Fibroblast of skin of right biceps (primary cell): ENCODE measurements around the gene MICA.
"Not testable (repeated sequence)": the region's sequence is repeated elsewhere in the genome, so short reads cannot be mapped to it uniquely, and the experiment has no call there.

Experiments
- DNase-seq: peaks from one replicate; pipeline ENCODE4 v3.0.0-alpha.2; 2013

The MICA gene

DNA sequence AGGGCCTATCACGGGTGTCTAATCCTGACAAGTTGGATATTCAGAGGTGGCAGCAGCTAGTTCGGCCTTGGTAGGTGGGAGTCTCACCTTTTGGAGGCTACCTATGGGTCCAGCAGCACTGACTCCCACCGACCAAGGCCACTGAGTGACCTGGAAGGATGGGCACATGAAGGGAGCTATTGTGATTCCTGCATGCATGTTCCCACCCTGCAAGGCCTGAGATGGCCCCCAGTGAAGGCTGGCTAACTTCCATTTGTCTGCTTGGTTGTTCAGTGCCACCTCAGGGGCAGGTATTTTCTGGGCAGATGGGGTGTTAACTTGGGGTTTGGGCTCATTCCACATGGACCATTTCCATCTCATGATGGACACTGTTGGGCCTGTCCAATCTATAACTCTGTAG is 18.4 kb upstream of the MICA start:
- no peak for DNase-seq

DNA sequence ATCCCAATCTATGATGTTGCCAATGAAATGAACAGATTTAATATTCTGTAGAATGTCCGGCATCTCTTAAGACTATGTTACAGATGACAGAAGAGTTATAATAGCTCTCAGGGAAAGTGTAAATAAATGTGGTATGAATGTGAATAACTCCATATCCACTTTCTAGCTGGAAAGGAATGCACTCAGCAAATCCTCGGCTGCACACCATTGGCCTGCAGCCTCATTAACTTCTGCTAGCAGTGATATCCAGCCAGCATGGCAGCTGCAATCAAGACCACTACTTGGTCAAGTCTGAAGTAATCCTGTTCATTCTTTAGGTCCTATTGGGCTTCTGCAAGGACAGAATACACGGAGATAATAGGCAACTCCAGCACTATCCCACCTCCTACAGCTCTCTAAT is 17.3 kb upstream of the MICA start:
- DNase-seq, result no peak

DNA sequence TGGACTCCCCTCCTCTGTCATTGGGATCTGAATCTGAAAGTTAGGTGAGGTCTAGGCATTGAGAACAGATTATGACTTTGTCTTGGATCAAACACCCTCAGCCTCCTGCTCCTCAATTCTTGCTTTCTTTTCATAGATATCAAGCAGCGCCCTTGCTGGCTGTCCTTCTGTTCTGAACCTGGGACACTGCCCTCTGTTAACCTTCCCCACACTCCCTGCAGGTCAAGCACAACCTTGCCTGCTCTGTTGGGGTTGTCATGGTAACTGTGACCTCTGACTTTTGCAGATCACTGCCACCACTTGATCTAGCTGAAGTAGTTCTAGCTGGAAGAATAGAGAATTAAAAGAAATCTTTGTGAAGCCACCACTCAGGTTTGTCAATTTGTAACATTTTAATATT is 16.4 kb upstream of the MICA start:
- no peak for DNase-seq

DNA sequence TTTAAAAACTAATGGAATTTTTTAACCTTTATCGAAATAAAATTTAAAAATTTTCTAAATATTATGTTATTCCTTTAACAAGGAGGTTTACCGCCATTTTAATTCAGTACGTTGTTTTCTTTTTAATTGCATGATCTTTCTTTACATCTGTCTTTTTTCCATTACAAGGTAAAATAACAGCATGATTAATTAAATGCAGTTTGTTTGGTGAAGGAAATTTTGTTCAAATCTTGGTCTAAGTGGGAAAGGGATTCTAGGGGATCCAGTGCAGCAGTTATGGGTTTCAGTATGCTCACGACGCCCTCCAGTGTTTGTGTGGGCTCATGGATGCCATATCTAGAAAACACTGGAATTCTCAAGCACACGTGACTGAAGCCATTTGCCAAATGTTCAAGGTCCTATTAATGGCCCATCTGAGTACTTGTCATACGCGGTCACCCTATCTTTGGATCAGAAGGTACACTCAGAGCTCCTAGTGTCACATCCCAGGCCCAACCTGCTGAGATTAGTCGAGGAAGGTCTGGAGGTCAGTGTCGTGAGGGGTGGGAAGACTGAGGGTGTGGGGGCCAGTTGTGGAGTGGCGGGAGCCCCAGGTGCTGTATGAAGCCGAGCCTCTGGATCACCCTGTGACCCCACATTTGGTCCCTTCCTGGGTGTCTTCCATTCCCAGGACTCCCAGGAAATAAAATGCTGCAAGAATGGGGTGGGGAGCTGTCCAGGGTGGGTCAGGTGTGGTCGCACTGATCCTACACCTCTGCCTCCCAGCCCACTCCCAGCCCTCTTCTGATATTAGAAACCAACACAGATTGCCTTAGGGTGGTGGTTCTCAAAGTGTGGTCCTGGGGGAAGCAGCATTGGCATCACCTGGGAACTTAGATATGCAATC is 14.2 kb upstream of the MICA start:
- DNase-seq, result not testable (repeated sequence)

DNA sequence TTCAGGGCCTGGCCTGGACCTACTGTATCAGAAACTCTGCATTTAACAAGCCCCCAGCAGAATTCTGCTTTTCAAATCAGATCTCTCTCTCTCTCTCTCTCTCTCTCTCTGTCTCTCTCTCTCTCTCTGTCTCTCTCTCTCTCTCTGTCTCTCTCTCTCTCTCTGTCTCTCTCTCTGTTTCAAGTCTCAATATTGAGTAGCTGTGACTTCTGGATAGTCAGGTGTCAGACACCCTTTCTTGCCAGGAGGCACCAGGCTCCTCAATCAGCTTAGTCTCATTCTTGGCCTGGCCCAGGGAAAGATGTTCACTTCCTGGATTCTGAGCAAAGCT is 13.6 kb upstream of the MICA start:
- not testable (repeated sequence) for DNase-seq

DNA sequence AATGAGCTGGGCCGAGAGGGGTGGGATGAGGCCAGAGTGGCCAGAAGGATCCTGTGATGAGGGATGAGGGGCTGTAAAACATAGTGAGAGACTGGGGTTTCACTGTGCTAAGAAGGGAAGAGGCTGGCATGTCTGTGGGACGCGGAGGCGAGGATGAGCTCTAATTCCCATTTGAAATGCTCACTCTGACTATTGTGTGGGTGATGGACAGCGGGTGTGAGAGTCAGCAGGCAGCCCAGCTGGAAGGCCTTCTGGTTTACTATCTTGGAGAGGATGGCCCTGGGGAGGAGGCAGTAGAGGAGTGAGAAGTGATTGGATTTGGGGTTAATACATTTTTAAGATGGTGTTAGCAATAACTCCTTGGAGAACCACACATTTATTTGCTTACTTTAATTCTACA is 9.5 kb upstream of the MICA start:
- no peak for DNase-seq

DNA sequence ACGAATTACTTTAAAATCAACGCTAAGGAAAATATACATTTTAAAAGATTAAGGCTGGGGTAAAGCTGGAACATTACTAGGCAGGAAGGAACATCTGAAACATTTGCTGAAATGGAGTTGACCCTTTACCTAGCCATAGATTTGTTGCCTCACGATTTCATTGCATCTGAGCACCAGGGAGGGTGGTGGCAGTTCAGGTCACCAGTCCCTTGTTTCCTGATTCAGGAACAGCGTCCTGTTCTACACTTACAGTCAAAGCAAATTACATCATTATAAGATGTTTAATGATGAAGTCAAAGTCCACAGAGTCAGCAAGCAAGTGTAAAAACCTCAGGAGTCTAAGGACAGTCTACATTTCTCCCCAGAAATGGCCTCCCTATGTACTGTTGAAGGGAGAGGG is 9.0 kb upstream of the MICA start:
- DNase-seq, result no peak

DNA sequence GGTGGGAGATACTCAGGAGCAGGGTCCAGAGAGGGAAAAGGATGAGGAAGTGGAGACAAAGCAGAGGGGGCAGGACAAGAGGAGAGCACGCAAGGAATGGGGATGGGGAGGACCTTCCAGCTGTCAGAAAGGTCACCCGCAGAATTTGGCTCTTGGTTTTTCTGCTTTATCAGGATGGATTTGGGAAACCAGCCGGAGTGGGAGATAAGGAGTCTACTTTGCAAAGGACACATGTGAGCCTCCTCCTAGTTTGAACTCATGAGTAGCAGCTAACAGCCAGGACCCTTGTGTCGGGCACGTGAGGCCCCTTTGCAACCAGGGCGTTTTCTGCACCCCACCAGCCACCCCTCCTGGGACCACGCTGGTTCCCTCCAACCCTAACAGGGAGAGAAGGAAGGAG is 7.6 kb upstream of the MICA start:
- DNase-seq, result no peak

DNA sequence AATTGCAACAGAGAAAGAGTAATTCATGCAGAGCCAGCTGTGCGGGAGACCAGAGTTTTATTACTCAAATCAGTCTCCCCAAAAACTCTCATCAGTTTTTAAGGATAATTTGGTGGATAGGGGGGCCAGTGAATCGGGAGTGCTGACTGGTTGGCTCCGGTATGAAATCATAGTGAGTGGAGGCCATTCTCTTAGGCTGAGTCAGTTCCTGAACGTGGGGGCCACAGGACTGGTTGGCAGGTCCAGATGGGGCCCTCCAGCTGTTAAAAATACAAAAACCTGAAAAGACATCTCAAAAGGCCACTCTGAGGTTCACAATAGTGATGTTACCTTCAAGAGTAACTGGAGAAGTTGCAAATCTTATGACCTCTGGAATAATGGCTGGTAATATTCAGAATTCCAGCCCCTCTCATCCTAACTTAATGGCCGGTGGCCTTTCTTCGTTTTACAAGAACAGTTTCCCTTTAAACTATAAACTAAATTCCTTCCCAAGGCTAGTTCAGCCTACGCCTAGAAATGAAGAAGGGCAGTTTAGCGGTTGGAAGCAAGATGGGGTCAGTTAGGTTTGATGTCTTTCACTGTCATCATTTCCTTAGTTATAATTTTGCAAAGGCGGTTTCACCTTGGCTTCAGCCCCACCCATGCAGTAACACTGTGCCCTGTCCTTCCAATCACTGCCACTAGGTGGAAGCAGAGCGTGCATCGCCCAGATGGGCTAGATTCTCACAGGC is 6.8 kb upstream of the MICA start:
- peak; percentile 69 for DNase-seq

DNA sequence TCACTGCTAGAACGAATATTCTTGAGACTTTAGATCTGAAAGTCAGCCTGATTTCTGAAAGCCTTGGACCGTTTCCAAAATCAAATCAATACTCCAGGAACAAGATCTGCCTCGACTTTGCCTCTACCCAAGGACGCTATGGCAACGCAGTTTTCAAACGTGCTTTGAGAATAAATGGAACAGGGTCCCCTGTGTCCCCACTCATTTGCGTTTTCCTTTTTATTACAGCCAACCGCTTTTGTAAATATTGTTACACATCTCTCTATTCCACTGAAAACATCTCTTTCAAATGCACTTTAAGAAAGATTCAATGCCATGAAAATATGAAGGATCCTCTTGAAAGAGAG is 6.3 kb upstream of the MICA start:
- DNase-seq, result not testable (repeated sequence)

DNA sequence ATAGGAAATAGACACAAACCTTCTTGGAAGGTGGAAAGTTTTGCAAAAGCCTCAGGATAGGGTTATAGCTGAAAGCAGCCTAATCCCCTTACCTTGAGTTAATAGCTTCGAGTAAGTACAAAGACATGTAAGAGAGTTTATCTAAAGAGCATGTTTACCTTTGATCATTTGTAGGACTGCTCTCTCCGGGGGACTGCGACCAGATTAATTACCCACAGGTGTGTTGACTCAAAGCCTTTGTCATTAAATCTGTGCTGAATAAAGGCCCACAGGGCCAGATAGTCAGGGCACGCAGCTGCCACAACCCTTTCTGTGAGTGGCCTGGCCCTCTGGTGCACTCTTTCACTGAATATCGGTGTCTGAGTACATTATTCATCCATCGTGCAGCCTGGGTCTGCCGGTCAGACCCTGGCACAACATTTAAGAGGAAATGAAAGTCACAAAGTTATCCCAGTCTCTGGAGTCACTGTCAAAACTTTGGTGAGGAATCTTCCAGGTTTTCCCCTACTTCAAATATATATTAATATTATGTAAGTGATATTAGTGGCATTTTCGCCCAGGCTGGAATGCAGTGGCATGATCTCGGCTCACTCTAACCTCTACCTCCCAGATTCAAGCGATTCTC is 5.4 kb upstream of the MICA start:
- DNase-seq, result no peak

DNA sequence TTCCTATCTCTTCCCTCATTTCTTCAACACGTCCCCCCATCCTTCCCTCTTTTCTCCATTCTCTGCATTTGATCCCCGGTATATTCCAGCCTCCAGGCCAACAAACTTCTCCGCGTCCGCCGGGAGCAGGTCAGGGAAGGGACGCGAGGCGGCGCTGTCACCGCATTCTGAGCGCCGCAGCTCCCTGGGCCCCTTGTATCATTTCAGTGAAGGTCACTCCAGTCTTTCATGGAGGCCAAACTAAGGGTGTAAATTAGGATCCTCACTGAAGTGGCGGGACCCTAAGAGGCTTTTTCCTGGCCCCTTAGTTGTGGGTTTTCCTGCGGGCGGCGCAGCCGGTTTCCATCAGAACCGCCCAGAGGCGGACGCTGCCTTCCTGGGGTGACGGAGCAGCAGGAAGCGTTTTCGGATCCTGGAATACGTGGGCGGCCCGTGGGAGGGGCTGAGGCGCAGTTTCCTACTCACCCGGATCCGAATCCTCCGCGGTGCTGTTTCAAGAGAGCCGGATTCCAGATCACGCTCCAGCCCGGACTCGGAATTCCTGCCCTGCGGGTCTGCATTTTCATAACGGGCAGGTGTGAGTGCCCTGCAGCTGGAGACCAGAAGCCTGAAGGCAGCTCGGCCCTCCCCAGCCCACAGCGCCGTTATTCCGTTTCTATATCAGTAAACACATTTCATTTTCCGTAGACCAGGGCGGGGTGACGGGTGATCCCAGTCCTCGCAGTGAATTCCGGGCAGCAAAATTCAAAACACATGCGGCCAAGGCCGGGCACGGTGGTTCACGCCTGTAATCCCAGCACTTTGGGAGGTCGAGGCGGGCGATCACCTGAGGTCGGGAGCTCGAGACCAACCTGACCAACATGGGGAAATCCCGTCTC is 3.6 kb upstream of the MICA start:
- peak; percentile 92 for DNase-seq

DNA sequence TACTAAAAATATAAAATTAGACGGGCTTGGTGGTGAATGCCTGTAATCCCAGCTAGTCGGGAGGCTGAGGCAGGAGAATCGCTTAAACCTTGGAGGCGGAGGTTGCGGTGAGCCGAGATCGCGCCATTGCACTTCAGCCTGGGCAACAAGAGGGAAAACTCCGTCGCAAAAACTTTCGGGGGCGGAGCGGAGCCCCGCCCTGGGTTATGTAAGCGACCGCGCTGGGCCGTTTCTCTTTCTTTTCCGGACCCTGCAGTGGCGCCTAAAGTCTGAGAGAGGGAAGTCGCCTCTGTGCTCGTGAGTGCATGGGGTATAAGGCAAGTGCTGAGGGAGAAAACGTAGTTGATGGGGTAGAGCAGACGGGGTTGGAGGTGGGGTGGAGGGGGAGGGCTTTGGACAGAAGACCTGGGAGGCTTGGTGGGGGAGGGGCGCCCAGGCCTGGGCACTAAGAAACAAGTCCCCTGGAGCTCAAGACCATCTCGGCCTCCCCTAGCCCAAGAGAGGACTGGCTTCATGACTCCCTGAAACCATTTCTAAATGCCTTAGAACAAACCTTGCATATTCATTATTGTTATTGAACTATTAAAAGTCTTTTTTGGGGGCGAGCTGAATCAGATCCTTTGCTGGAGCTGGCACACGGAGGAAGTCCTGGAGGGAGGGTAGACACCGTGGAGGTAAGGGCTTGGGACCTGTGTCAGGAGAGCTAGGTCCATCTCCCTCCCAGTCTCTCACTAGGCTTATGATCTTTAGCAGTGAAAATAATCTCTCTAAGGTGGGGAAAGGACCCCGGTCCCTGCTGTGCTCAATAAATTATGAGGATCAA is 2.7 kb upstream of the MICA start:
- DNase-seq, result peak; percentile 70

DNA sequence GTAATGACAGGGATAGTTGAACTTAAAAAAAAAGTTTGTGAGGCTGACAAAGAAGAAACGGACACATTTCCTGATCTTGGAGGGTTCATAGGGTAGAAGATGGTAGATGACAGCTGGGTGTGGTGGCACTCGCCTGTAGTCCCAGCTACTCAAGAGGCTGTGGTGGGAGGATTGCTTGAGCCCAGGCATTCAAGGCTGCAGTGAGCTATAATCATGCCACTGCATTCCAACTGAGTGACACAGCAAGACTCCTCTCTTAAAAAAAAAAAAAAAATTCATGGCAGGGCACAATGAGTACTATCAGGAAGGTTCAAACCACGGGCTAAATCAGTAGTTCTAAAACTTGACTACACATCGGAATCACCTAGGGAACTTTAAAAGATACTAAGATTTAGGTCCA is 2.0 kb upstream of the MICA start:
- DNase-seq, result peak; percentile 88

DNA sequence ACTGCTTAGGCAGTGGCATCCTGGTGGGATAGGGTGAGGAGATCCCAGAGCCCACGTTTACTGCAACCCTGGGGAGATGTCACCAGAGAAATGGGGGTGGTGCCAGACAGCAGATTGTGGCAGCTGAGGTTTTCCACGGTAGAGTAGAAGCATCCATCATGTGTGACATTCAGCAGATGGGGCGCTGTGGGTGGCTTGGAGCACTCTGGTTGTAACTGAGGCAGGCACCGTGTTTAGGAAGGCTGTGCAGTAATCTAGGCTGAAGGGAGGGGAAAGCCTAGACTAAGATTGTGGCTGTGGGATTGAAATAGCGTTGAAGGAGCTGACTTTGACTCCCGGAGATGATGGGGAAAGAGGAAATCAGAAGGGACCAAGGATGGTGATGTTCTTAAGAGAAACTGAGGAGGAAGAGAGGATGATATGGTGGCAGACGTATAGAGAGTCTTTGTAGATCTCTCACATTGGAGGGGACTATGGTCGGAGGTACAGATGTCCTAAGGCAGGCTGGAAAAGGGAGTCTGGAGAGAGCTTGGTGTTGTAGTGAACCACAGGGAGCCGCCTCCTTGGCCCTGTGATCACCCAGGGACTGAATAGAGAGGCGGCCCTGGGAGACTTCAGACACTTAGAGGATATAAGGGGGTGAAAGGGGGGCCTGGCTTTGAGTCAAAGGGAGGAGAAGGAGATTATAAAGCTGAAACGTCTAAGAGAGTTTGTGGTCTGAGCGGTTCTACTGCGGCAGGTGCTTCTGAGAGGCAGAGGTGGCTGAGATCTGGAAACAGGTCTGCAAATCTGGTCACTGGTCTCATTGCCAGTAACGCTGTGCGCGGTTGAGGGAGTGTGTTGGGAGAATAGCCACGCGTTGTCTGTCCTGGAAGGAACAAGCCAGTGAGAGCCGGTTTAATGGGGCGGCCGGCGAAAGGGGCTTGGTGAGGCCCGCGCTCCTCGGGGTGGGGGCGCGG is 792 bp upstream of the MICA start:
- DNase-seq, result no peak

DNA sequence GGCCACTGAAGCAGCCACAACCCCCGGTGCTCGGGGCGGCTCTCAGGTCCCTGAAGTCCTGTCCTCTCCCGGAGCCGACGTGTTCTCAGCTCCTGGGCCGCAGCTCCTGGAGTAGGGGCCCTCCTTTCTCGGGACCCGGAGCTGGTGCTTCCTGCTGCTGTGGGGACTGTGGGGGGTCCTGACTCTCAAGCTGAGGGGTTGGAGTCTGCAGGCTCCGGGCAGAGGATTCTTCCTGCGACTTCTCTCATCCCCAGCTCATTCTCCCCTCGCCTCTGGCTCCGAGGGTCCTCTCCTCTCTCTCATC is 618 bp downstream of the MICA start:
- DNase-seq, result not testable (repeated sequence)

DNA sequence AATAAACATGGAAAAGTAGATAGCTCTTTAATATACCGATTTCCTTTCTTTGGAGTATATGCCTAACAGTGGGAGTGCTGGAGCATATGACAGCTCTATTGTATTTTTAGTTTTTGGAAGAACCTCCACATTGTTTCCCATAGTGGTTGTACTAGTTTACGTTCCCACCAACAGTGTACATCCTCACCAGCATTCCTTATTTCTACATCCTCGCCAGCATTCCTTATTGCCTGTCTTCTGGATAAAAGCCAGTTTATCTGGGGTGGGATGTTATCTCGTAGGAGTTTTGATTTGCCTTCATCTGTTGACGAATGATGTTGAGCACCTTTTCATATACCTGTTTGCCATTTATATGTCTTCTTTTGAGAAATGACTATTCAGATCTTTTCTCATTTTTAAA is 2.6 kb downstream of the MICA start:
- no peak for DNase-seq

DNA sequence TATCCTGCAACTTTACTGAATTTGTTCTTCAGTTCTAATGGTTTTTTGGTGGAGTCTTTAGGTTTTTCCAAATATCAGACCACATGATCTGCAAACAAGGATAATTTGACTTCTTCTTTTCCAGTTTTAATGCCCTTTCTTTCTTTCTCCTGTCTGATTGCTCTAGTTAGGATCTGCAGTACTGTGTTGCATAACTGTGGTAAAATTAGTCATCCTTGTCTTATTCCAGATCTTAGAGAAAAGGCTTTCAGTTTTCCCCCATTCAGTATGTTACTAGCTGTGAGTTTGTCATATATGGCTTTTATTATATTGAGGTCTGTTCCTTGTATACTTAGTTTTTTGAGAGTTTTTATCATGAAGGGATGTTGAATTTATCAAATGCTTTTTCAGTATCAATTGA is 4.3 kb downstream of the MICA start:
- DNase-seq, result peak; percentile 76

DNA sequence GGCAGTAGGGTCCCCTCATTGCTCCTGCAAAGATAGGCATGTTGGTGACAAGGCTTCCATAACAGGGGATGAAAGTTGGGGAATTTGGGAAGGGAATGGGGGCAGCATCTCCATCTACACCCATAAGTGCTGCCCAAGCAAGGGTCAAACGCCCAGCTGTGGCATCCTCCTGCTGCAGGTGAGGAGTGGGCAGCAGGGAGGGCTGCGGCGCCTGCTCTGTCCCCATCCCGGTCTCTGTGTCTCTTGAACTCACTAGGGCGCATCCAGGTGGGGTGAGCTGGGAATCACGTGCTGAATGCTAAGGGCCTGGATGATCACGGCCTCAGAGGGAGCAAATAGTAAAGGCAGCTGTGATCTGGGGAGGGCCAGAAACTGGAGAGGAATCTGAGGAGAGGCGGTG is 9.1 kb downstream of the MICA start:
- no peak for DNase-seq

DNA sequence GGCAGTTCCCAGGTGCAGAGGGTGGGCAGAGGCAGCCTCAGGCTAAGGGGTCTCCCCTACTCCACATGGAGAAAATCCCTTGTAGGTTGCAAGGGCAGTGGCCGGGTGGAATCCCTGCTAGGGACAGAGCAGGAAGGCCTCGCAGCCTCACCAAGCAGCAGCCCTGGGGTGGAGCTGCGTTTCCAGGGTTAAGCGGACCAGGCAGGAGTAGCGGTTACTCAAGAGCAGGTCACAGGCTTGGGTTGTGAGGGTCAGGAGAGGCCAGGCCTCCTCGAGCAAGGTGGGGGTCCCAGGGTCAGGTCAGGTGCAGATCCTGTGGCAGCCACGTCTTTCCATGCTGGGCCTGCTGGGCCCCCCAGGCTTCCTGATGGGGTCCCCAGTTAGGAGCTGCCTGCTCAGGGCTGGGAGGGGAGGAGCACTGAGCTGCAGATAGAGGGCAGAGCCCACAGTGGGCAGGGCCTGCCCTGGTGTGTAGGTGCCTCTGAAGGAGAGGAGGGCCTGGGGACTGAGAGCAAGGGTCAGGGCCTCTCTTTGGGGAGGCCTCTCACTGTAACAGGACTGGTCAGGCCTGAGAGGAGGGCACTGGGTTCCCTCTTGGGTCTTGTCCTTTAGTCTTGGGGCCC is 10.9 kb downstream of the MICA start:
- DNase-seq, result not testable (repeated sequence)

DNA sequence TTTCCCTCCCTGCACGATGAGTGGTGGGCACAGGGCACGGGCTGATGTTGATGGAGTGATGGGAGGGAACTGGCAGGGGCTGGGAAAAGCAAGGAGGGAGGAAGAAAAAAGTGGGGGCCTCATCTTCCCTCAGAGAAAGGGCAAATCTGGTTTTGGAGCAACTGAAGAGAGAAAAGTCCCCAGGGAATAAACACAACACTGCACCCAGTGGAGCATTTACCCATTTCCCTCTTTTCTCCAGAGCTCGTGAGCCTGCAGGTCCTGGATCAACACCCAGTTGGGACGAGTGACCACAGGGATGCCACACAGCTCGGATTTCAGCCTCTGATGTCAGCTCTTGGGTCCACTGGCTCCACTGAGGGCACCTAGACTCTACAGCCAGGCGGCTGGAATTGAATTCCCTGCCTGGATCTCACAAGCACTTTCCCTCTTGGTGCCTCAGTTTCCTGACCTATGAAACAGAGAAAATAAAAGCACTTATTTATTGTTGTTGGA is 11.4 kb downstream of the MICA start:
- no peak for DNase-seq
